Adrenal gland (tissue), 12 donors: Measurements from ENCODE around the gene GPR173. TPM values are rescaled to one million over a fixed set of nuclear protein-coding genes. Genes with fewer than 3 reads are reported as not detected.

Source experiments
- DNase-seq, 7 donors: peaks; one replicate each; pipeline ENCODE4 v3.0.0-alpha.2; 2019 to 2020
- H3K27ac ChIP-seq, 5 donors: fragments of 200-600 bp; sonication (generic) in 4 of 5; 1 replicate in 3 of 5; 2 replicates in 2 of 5; pipeline versions ENCODE4 v1.5.1 to v1.8.0; 2016 to 2020; ENCODE audit warnings: mild to moderate bottlenecking in 1 of 5
- H3K27me3 ChIP-seq: fragments of 200-600 bp; 2 replicates; pipeline ENCODE4 v1.8.0; 2021
- H3K36me3 ChIP-seq, 2 donors: fragments of 200-600 bp; replicated peaks in 1 of 2; 1 replicate in 1 of 2; 2 replicates in 1 of 2; pipeline versions ENCODE4 v1.5.1 to v1.8.0; 2018 to 2022
- H3K4me1 ChIP-seq, 2 donors: fragments of 200-600 bp; replicated peaks in 1 of 2; 1 replicate in 1 of 2; 2 replicates in 1 of 2; pipeline versions ENCODE4 v1.5.1 to v1.8.0; 2018 to 2021
- H3K4me3 ChIP-seq, 4 donors: fragments of 200-600 bp; sonication (generic) in 3 of 4; one replicate each; pipeline ENCODE4 v1.5.1; 2016 to 2018
- H3K9me3 ChIP-seq, 3 donors: fragments of 200-600 bp; sonication (generic) in 1 of 3; replicated peaks in 1 of 3; 1 replicate in 2 of 3; 2 replicates in 1 of 3; pipeline versions ENCODE4 v1.5.1 to v1.8.0; 2016 to 2021
- CTCF ChIP-seq, 6 experiments: fragments of 450-650 bp in 4 of 6; fragments of 200-600 bp in 2 of 6; sonication (generic) in 1 of 6; IDR thresholded peaks; 1 replicate in 5 of 6; 2 replicates in 1 of 6; pipeline versions ENCODE4 v1.5.1 to v1.8.0; 2016 to 2021; ENCODE audit warnings: antibody characterized with exemption in 6 of 6, mild to moderate bottlenecking in 2 of 6, moderate library complexity in 1 of 6
- POLR2A ChIP-seq, 2 donors: fragments of 450-650 bp; IDR thresholded peaks; one replicate each; pipeline ENCODE4 v1.6.1; 2017; ENCODE audit warnings: antibody characterized with exemption in 2 of 2, mild to moderate bottlenecking in 2 of 2, moderate library complexity in 1 of 2
- WGBS, 4 donors: extraction: QIAGEN DNeasy Blood & Tissue Kit in 2 of 4; methylation state at CpG; one replicate each; pipeline versions ENCODE4 v1.1.5 to v1.1.7; 2013 to 2017; 5-methylcytosine and 5-hydroxymethylcytosine counted together
- intact Hi-C, 2 donors: fragments of 100-400 bp; cut with DNase I; formaldehyde crosslinking; loops; one replicate each; pipeline versions ENCODE4 v1.14.1 to v1.15.0; 2022 to 2023
- polyA plus RNA-seq, 3 donors: library from polyadenylated mRNA; stranded (reverse); fragments of 200-250 nt in 2 of 3; fragments of 350-450 nt in 1 of 3; fragmentation: Illumina TruSeq in 1 of 3; extraction: RNeasy Lipid Tissue Mini Kit (QIAGEN cat#74804) in 1 of 3; gene quantifications; one replicate each; pipeline ENCODE4 v1.2.3, GENCODE V29; 2013 to 2014
- total RNA-seq, 9 donors: library from RNA; depleted of rRNA in 4 of 9; stranded (reverse); fragments of >200 nt in 4 of 9; fragments of 120-200 nt in 1 of 9; fragmentation: NEBNext Ultra II Directional in 1 of 9; extraction: Animal tissue kit (Norgen Biotek cat#: 25700) in 1 of 9; gene quantifications; one replicate each; pipeline versions ENCODE4 v1.1.0 to v1.2.4, GENCODE V29; 2013 to 2023
- donor health status: healthy with polysubstance abuse.
- donor health status: Bipolar disorder and iron deficiency.
- donor health status: DM: yes; HTN: yes; CAD: no.
- donor health status: DM: no; HTN: no; CAD: no.
- donor health status: DM: no; HTN: no; CAD: no.
- donor health status: DM: yes; HTN: yes; CAD: no.

Gene GPR173
- total and polyA plus RNA-seq, 12 donors = 0.61 to 5.0 (median 2.3) TPM

GRCh38 chrX:53013291-53013690 lies 35.3 kb upstream of the GPR173 start:
- no peak overlapping the region for H3K4me3 ChIP-seq
- H3K4me1 ChIP-seq = no peaks in the 10 kb centered on the region
- 67 to 92% (median 88%) methylated on average over 1 of the region's 1 CpG; no CpG with 5 or more reads in 1 of the 4 donors for WGBS, 4 donors
- H3K36me3 ChIP-seq = no peaks in the 10 kb centered on the region
- H3K27me3 ChIP-seq = peaks cover 36% of the 10 kb centered on the region
- no peak for TF ChIP-seq CTCF (IDR thresholded peaks at IDR 0.05)
- TF ChIP-seq POLR2A (IDR thresholded peaks at IDR 0.05) = no peak
- no peak for DNase-seq
- H3K27ac ChIP-seq = no peak overlapping the region
- H3K9me3 ChIP-seq = peaks cover 0 to 5% (median 0%) of the 10 kb centered on the region in 3 donors
- intact Hi-C loops = no loop called here

- no peak for DNase-seq
- intact Hi-C loops = no loop called here
- TF ChIP-seq CTCF (IDR thresholded peaks at IDR 0.05) (no peak), POLR2A (IDR thresholded peaks at IDR 0.05) (no peak)
- Histone ChIP-seq H3K4me1 (no peaks in the 10 kb centered on the region), H3K27me3 (peaks cover 39% of the 10 kb centered on the region), H3K36me3 (no peaks in the 10 kb centered on the region), H3K27ac (no peak overlapping the region), H3K9me3 (no peaks in the 10 kb centered on the region), H3K4me3 (no peak overlapping the region)
- 21 to 28% (median 26%) methylated on average over 4 of the region's 4 CpGs for WGBS, 4 donors
These were observed 30.0 kb upstream of the GPR173 start for GRCh38 chrX:53018627-53019026.

DNA sequence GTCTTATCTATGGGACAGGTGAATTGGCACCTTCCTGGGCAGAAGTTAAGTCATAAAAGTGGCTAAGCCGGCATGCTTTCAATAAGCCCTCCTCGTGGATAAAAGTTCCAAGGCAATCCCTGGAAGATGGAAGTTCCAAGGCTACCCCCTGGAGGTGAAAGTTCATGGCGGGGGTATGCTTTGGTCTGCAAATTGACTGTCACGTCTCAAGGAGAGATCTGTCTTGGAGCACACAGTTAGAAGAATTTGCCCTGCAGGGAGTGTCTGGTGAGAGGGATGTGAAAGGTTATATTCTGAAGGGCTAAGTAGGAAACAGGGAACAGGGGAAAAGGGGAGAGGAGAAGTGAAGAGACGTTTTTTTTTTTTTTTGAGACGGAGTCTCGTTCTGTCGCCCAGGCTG lies 26.2 kb upstream of the GPR173 start:
- no peak overlapping the region for H3K27ac ChIP-seq
- H3K36me3 ChIP-seq = no peaks in the 10 kb centered on the region
- H3K4me3 ChIP-seq = no peak overlapping the region
- TF ChIP-seq CTCF (IDR thresholded peaks at IDR 0.05) (no peak), POLR2A (IDR thresholded peaks at IDR 0.05) (no peak)
- H3K4me1 ChIP-seq = no peaks in the 10 kb centered on the region
- WGBS, 4 donors = 23 to 43% (median 34%) methylated on average over 5 to 8 of the region's 8 CpGs
- no peaks in the 10 kb centered on the region for H3K9me3 ChIP-seq
- H3K27me3 ChIP-seq = peaks cover 21% of the 10 kb centered on the region
- intact Hi-C loops = no loop called here
- no peak for DNase-seq

- Histone ChIP-seq H3K27me3 (peaks cover 20% of the 10 kb centered on the region), H3K4me1 (no peaks in the 10 kb centered on the region), H3K27ac (no peak overlapping the region), H3K36me3 (no peaks in the 10 kb centered on the region), H3K9me3 (no peaks in the 10 kb centered on the region), H3K4me3 (no peak overlapping the region)
- WGBS, 4 donors = 50 to 76% (median 62%) methylated on average over 1 of the region's 1 CpG
- TF ChIP-seq POLR2A (IDR thresholded peaks at IDR 0.05) (no peak), CTCF (IDR thresholded peaks at IDR 0.05) (no peak)
- no peak for DNase-seq
- intact Hi-C loops = no loop called here
These were observed 19.9 kb upstream of the GPR173 start for GRCh38 chrX:53028678-53029077.
